Neural cell (in vitro differentiated cells): ENCODE data around the gene DHX29.
A peak's percentile ranks its signal among the peaks of the same experiment; 100 is the strongest.

Experiments
- CTCF ChIP-seq: fragments of 450-650 bp; IDR thresholded peaks from 2 replicates; pipeline ENCODE4 v1.5.1; 2014; ENCODE audit warnings: antibody characterized with exemption, mild to moderate bottlenecking, moderate library complexity; ENCODE audit not compliant: poor library complexity, severe bottlenecking
- TAF1 ChIP-seq: IDR thresholded peaks from 2 replicates; pipeline ENCODE4 v1.6.1; 2012; ENCODE audit warnings: low read depth

GRCh38 chr5:55232985-55233928, 74.2 kb downstream of the DHX29 start, which contains the start of gene CCNO:
- TF ChIP-seq TAF1 = no peak
- peak; percentile 54 for TF ChIP-seq CTCF
